K562 (cell line): ENCODE measurements around the gene SLC25A45. TPM values are rescaled to one million over a fixed set of nuclear protein-coding genes. Genes with fewer than 3 reads are reported as not detected.
A peak's percentile ranks its signal among the peaks of the same experiment; 100 is the strongest.

Experiments
- BCOR ChIP-seq: fragments of 450-650 bp; IDR thresholded peaks from 2 replicates; pipeline ENCODE4 v1.6.1; 2016
- DLX4 ChIP-seq: fragments of 250-450 bp; sonication (Bioruptor Pico); IDR thresholded peaks from 2 replicates; pipeline ENCODE4 v1.6.1; 2021; ENCODE audit warnings: mild to moderate bottlenecking
- E2F6 ChIP-seq, 2 experiments: IDR thresholded peaks; 2 replicates each; pipeline ENCODE4 v1.6.1; 2011; ENCODE audit warnings: borderline replicate concordance in 1 of 2, control low read depth in 1 of 2, low read depth in 1 of 2, low read length in 1 of 2, mild to moderate bottlenecking in 1 of 2, mixed read lengths in 1 of 2, moderate library complexity in 1 of 2; ENCODE audit not compliant: insufficient read depth in 1 of 2, insufficient read length in 1 of 2, poor library complexity in 1 of 2, severe bottlenecking in 1 of 2; ENCODE audit errors: extremely low read depth in 1 of 2
- ERF ChIP-seq: fragments of 450-650 bp; formaldehyde crosslinking; IDR thresholded peaks from 2 replicates; pipeline ENCODE4 v1.4.0; 2020; ENCODE audit warnings: mild to moderate bottlenecking, mixed read lengths
- KAT7 ChIP-seq: sonication (generic); formaldehyde crosslinking; IDR thresholded peaks from 2 replicates; pipeline ENCODE4 v1.8.0; 2022; ENCODE audit warnings: missing genetic modification reagents, mild to moderate bottlenecking, borderline replicate concordance
- MAX ChIP-seq: sonication (generic); formaldehyde crosslinking; IDR thresholded peaks from 2 replicates; pipeline ENCODE4 v1.9.0; 2022; ENCODE audit warnings: mild to moderate bottlenecking, missing genetic modification reagents
- MXI1 ChIP-seq: IDR thresholded peaks from 2 replicates; pipeline ENCODE4 v1.6.1; 2011; ENCODE audit warnings: low read depth, mild to moderate bottlenecking, improper control_type of control experiment, low read length
- PURB ChIP-seq: sonication (generic); formaldehyde crosslinking; IDR thresholded peaks from 2 replicates; pipeline ENCODE4 v1.9.0; 2021; ENCODE audit warnings: low read depth, mild to moderate bottlenecking, missing genetic modification reagents
- RB1 ChIP-seq: fragments of 450-650 bp; IDR thresholded peaks from 2 replicates; pipeline ENCODE4 v1.6.1; 2017; ENCODE audit warnings: low read depth, mild to moderate bottlenecking
- SREBF1 ChIP-seq: fragments of 150-350 bp; IDR thresholded peaks from 2 replicates; pipeline ENCODE4 v1.6.1; 2014; ENCODE audit warnings: antibody characterized with exemption, low read depth, low read length, borderline replicate concordance
- TARDBP ChIP-seq: fragments of 450-650 bp; IDR thresholded peaks from 2 replicates; pipeline ENCODE4 v1.6.1; 2016
- TRIM24 ChIP-seq, 2 experiments: fragments of 450-650 bp; IDR thresholded peaks; 2 replicates each; pipeline ENCODE4 v1.6.1; 2016
- TRIM28 ChIP-seq: fragments of 450-650 bp; IDR thresholded peaks from 2 replicates; pipeline ENCODE4 v1.6.1; 2017
- YY1 ChIP-seq, 3 experiments: IDR thresholded peaks; 2 replicates each; pipeline ENCODE4 v1.6.1; 2011; ENCODE audit warnings: low read length in 2 of 3, mild to moderate bottlenecking in 2 of 3, moderate library complexity in 2 of 3, borderline replicate concordance in 1 of 3, control low read depth in 1 of 3, low read depth in 1 of 3; ENCODE audit not compliant: insufficient read depth in 3 of 3, insufficient replicate concordance in 2 of 3, control insufficient read depth in 1 of 3, insufficient read length in 1 of 3; ENCODE audit errors: extremely low read depth in 1 of 3
- ZNF311 ChIP-seq: fragments of 250-450 bp; sonication (Bioruptor Pico); IDR thresholded peaks from 2 replicates; pipeline ENCODE4 v1.4.0; 2020; ENCODE audit warnings: mild to moderate bottlenecking, moderate library complexity
- ZNF318 ChIP-seq, 2 experiments: fragments of 450-650 bp; IDR thresholded peaks; 2 replicates each; pipeline ENCODE4 v1.6.1; 2016; ENCODE audit warnings: mild to moderate bottlenecking in 2 of 2, borderline replicate concordance in 1 of 2, low read depth in 1 of 2, moderate library complexity in 1 of 2
- ZNF780A ChIP-seq: fragments of 250-450 bp; sonication (Bioruptor Pico); IDR thresholded peaks from 2 replicates; pipeline ENCODE4 v1.5.0; 2021; ENCODE audit warnings: mild to moderate bottlenecking
- polyA plus RNA-seq, 8 experiments: library from polyadenylated mRNA; depleted of rRNA in 4 of 8; stranded (reverse) in 5 of 8; unstranded in 3 of 8; fragments of >200 nt; fragmentation: Nextera tagmentation in 2 of 8; fragmentation: Illumina TruSeq in 1 of 8; extraction: Ambion mirVana in 2 of 8; extraction: Trizol in 1 of 8; gene quantifications; 2 replicates each; pipeline versions ENCODE4 v1.2.1 to v1.2.3, GENCODE V29; 2011 to 2014; ENCODE audit warnings: inconsistent platforms in 1 of 8, missing spikeins in 1 of 8
- total RNA-seq, 7 experiments: library from RNA; depleted of rRNA in 6 of 7; stranded (reverse); fragments of >200 nt in 6 of 7; fragmentation: Illumina TruSeq in 2 of 7; extraction: Trizol in 2 of 7; gene quantifications; 2 replicates each; pipeline versions ENCODE4 v1.2.1 to v1.2.3, GENCODE V29; 2011 to 2021; ENCODE audit warnings: low replicate concordance in 1 of 7

The SLC25A45 gene
- total and polyA plus RNA-seq, 9 of the 15 experiments (the other 6 are each of a cell fraction or from before 2014, with no cell fraction given), result 0.15 to 2.3 (median 0.68) TPM

GRCh38 chr11:65421794-65422632 is 39.6 kb upstream of the SLC25A45 start (continued):
- peak in 2 of 3 experiments; percentile 61 to 81 for TF ChIP-seq YY1 (IDR thresholded peaks at IDR 0.05; ENCODE audit: borderline replicate concordance in 1 of 3, control insufficient read depth in 1 of 3, extremely low read depth in 1 of 3, insufficient read depth in 3 of 3, insufficient read length in 1 of 3, insufficient replicate concordance in 2 of 3, low read depth in 1 of 3, low read length in 2 of 3)
- no peak for TF ChIP-seq PURB (CRISPR knock-in tag)
- peak; percentile 20 to 51 for TF ChIP-seq E2F6 (IDR thresholded peaks at IDR 0.05; ENCODE audit: borderline replicate concordance in 1 of 2, extremely low read depth in 1 of 2, insufficient read depth in 1 of 2, insufficient read length in 1 of 2, low read depth in 1 of 2, low read length in 1 of 2, poor library complexity in 1 of 2, severe bottlenecking in 1 of 2)
- TF ChIP-seq ZNF311 (CRISPR knock-in tag), result peak; percentile 33; the same call in 1 of the 2 replicates
- no peak for TF ChIP-seq BCOR
- no peak for TF ChIP-seq ZNF318 (IDR thresholded peaks at IDR 0.05; ENCODE audit: borderline replicate concordance in 1 of 2, low read depth in 1 of 2)
- TF ChIP-seq ZNF780A, result no peak
- TF ChIP-seq TARDBP, result 0 out of 2 replicates have a peak, but pooled peaks have one; percentile 10
- peak; percentile 92 for TF ChIP-seq ERF
- peak; percentile 87; the same call in 1 of the 2 replicates for TF ChIP-seq RB1
- TF ChIP-seq DLX4 (CRISPR knock-in tag), result no peak
- TF ChIP-seq MXI1, result no peak
- no peak for TF ChIP-seq TRIM24 (IDR thresholded peaks at IDR 0.05)
- 0 out of 2 replicates have a peak, but pooled peaks have one; percentile 73 for TF ChIP-seq SREBF1
- TF ChIP-seq MAX (CRISPR knock-in tag), result peak; percentile 67
- TF ChIP-seq KAT7 (CRISPR knock-in tag), result no peak
- no peak for TF ChIP-seq TRIM28
